ENCODE measurements around the gene TSTD1. TPM values are rescaled to one million over a fixed set of nuclear protein-coding genes. Genes with fewer than 3 reads are reported as not detected.

Gene TSTD1
- polyA plus RNA-seq, 3 donors: 9.9 to 20.3 (median 11.8) TPM

- no peaks in the 10 kb centered on the region for H3K9me3 ChIP-seq (replicated peaks in 1 of 2; ENCODE audit: control insufficient read depth in 1 of 2, insufficient read depth in 1 of 2, low read length in 2 of 2)
- H2AFZ ChIP-seq (ENCODE audit: insufficient read depth, low read depth, low read length, poor library complexity, severe bottlenecking): no peak overlapping the region
- H3K4me3 Mint-ChIP-seq: no peak overlapping the region
- H3K27ac ChIP-seq (ENCODE audit: low read depth in 1 of 2, low read length in 2 of 2): peak overlapping the region; percentile 93 to 97
- H3K36me3 Mint-ChIP-seq: peaks cover 6 to 22% of the 10 kb centered on the region in 2 donors
- peak overlapping the region; percentile 98 to 100 (median 99) for H3K27ac Mint-ChIP-seq
- peaks cover 46 to 50% of the 10 kb centered on the region in 2 donors for H3K4me1 ChIP-seq (ENCODE audit: control insufficient read depth in 1 of 2, insufficient read depth in 2 of 2, low read length in 2 of 2)
- peak in 2 of 3 donors; percentile 39 to 40 for DNase-seq
- H3K36me3 ChIP-seq (replicated peaks in 1 of 2; ENCODE audit: control insufficient read depth in 1 of 2, insufficient read depth in 2 of 2, low read length in 2 of 2): peaks cover 3 to 5% of the 10 kb centered on the region in 2 donors
- no peaks in the 10 kb centered on the region for H3K27me3 ChIP-seq (ENCODE audit: control insufficient read depth in 2 of 2, insufficient read depth in 2 of 2, low read length in 2 of 2)
- TF ChIP-seq CTCF (IDR thresholded peaks at IDR 0.05): no peak
- peaks cover 47% of the 10 kb centered on the region for H3K79me2 ChIP-seq (ENCODE audit: insufficient read depth, low read length)
- H3K4me2 ChIP-seq (replicated peaks; ENCODE audit: extremely low read depth, low read length, poor library complexity, severe bottlenecking): no peak overlapping the region
- intact Hi-C loops (cut with micrococcal nuclease): loop anchor here in 1 of 2 donors (2.0 to 5.0 kb wide), 2 partner anchors 26 to 62 kb away; partner anchors contain the start of gene DEDD
- peaks cover 0 to 2% (median 1%) of the 10 kb centered on the region in 3 donors for H3K27me3 Mint-ChIP-seq (ENCODE audit: low read depth in 3 of 3)
- H3K4me1 Mint-ChIP-seq: peaks cover 52% of the 10 kb centered on the region
- no peak overlapping the region for H3K9ac ChIP-seq (ENCODE audit: insufficient read depth, low read length, poor library complexity, severe bottlenecking)
- H3K4me3 ChIP-seq (replicated peaks in 1 of 3; ENCODE audit: low read depth in 2 of 3, low read length in 3 of 3): no peak overlapping the region
- H3K9me3 Mint-ChIP-seq: peaks cover 0 to 2% (median 0%) of the 10 kb centered on the region in 7 donors
- no CpG with 5 or more reads among the region's 4 CpGs for WGBS (ENCODE audit: insufficient coverage)
- H4K20me1 ChIP-seq (ENCODE audit: insufficient read depth, low read length): peaks cover 12% of the 10 kb centered on the region
These were observed 32.0 kb upstream of the TSTD1 start for GRCh38 chr1:161070761-161071160.

DNA sequence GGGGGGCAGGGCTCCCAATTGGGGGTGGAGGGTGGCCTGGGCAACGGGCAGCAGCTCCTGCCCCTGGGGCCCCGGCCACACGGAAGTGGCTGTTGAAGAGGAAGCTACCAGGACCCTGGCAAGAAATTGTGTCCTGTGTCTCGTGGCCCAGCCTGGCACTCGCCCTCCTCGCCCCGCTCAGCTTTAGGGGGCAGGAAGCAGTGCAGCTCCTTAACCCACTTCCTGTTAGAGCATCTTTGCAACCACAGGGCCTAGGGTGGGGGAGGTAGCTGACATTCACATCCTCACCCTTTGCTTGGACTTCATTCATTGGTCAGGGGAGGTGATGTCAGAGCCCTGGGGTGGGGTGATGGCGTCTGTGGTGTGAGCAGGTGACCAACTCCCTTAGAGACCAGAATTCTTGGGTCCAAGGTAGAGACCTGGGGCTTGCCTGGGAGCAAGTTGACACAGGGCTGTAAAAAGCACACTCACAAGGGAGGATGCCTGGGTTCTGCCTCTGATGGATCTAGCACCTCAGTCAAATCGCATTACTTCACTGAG lies 31.0 kb upstream of the TSTD1 start, which contains the start of gene ARHGAP30:
TSS of gene ARHGAP30 (minus strand) at position 161 of the 540 bp plus-strand sequence. CDS start 267 bp downstream, outside the sequence.
- Histone ChIP-seq H3K79me2 (ENCODE audit: insufficient read depth, low read length) (peaks cover 57% of the 10 kb centered on the region), H3K36me3 (replicated peaks in 1 of 2; ENCODE audit: control insufficient read depth in 1 of 2, insufficient read depth in 2 of 2, low read length in 2 of 2) (peaks cover 3 to 5% of the 10 kb centered on the region in 2 donors), H3K4me3 (replicated peaks in 1 of 3; ENCODE audit: low read depth in 2 of 3, low read length in 3 of 3) (peak within 1 kb of the TSS; percentile 85 to 97 (median 96)), H3K27me3 (ENCODE audit: control insufficient read depth in 2 of 2, insufficient read depth in 2 of 2, low read length in 2 of 2) (no peaks in the 10 kb centered on the region), H3K4me1 (ENCODE audit: control insufficient read depth in 1 of 2, insufficient read depth in 2 of 2, low read length in 2 of 2) (peaks cover 51 to 58% of the 10 kb centered on the region in 2 donors), H3K27ac (ENCODE audit: low read depth in 1 of 2, low read length in 2 of 2) (peak within 1 kb of the TSS; percentile 93 to 97), H4K20me1 (ENCODE audit: insufficient read depth, low read length) (peaks cover 19% of the 10 kb centered on the region), H2AFZ (ENCODE audit: insufficient read depth, low read depth, low read length, poor library complexity, severe bottlenecking) (peak within 1 kb of the TSS; percentile 30), H3K4me2 (replicated peaks; ENCODE audit: extremely low read depth, low read length, poor library complexity, severe bottlenecking) (peak within 1 kb of the TSS; percentile 84), H3K9me3 (replicated peaks in 1 of 2; ENCODE audit: control insufficient read depth in 1 of 2, insufficient read depth in 1 of 2, low read length in 2 of 2) (no peaks in the 10 kb centered on the region), H3K9ac (ENCODE audit: insufficient read depth, low read length, poor library complexity, severe bottlenecking) (peak within 1 kb of the TSS; percentile 97)
- H3K27me3 Mint-ChIP-seq (ENCODE audit: low read depth in 3 of 3): peaks cover 0 to 2% (median 1%) of the 10 kb centered on the region in 3 donors
- WGBS (ENCODE audit: insufficient coverage): 0% methylated on average over 4 of the region's 9 CpGs
- peak within 1 kb of the TSS; percentile 99 for H3K4me3 Mint-ChIP-seq
- peaks cover 56% of the 10 kb centered on the region for H3K4me1 Mint-ChIP-seq
- peak; percentile 95 to 98 (median 96) for DNase-seq
- peaks cover 0 to 2% (median 0%) of the 10 kb centered on the region in 7 donors for H3K9me3 Mint-ChIP-seq
- peaks cover 6 to 30% of the 10 kb centered on the region in 2 donors for H3K36me3 Mint-ChIP-seq
- no peak for TF ChIP-seq CTCF (IDR thresholded peaks at IDR 0.05)
- intact Hi-C loops (cut with micrococcal nuclease): loop anchor here (2.0 to 5.0 kb wide), 5 partner anchors 23 to 69 kb away; partner anchors contain the start of genes DEDD (in 1 of the 2), NIT1 (in 1 of the 2) and PFDN2 (in 1 of the 2)
- H3K27ac Mint-ChIP-seq: peak within 1 kb of the TSS; percentile 98 to 100 (median 99)

Data from CD14-positive monocyte (primary cell).